Measurements from ENCODE around the gene SHB.
"Not testable (repeated sequence)": the region's sequence is repeated elsewhere in the genome, so short reads cannot be mapped to it uniquely, and the experiment has no call there.

SHB gene

GRCh38 chr9:37966412-37967013 is 102.5 kb downstream of the SHB start:
- no peak for DNase-seq

- not testable (repeated sequence) for DNase-seq
Measured at GRCh38 chr9:37965676-37966345, 103.2 kb downstream of the SHB start.

GRCh38 chr9:37965116-37965515 is 103.9 kb downstream of the SHB start:
- DNase-seq: no peak

- no peak for DNase-seq
Measured at GRCh38 chr9:37964740-37965081, 104.3 kb downstream of the SHB start.

GRCh38 chr9:37963936-37964739 is 104.9 kb downstream of the SHB start:
- peak; percentile 76 to 79 for DNase-seq

- DNase-seq: no peak
Measured at GRCh38 chr9:37961351-37961750, 107.7 kb downstream of the SHB start.

GRCh38 chr9:37960631-37961030 is 108.4 kb downstream of the SHB start:
- DNase-seq: no peak

GRCh38 chr9:37959976-37960375 is 109.1 kb downstream of the SHB start:
- no peak for DNase-seq

GRCh38 chr9:37958154-37958553 is 110.9 kb downstream of the SHB start:
- no peak for DNase-seq

- no peak for DNase-seq
Measured at GRCh38 chr9:37957664-37957953, 111.4 kb downstream of the SHB start.

GRCh38 chr9:37956904-37957663 is 111.9 kb downstream of the SHB start:
- no peak for DNase-seq

- DNase-seq: no peak
Measured at GRCh38 chr9:37956423-37956820, 112.6 kb downstream of the SHB start.

- no peak for DNase-seq
Measured at GRCh38 chr9:37955781-37956422, 113.1 kb downstream of the SHB start.

GRCh38 chr9:37954581-37954981 is 114.4 kb downstream of the SHB start:
- DNase-seq: no peak

GRCh38 chr9:37953775-37954437 is 115.1 kb downstream of the SHB start:
- no peak for DNase-seq

- no peak for DNase-seq
Measured at GRCh38 chr9:37953206-37953774, 115.7 kb downstream of the SHB start.

GRCh38 chr9:37952731-37953130 is 116.3 kb downstream of the SHB start:
- DNase-seq: no peak

- no peak for DNase-seq
Measured at GRCh38 chr9:37951671-37952449, 117.2 kb downstream of the SHB start.

- no peak for DNase-seq
Measured at GRCh38 chr9:37950561-37950960, 118.5 kb downstream of the SHB start.

GRCh38 chr9:37949576-37949975 is 119.5 kb downstream of the SHB start:
- no peak for DNase-seq

GRCh38 chr9:37948417-37948980 is 120.5 kb downstream of the SHB start:
- no peak for DNase-seq
